ENCODE data around the gene VEZF1.

- no peak for TF ChIP-seq CTCF (IDR thresholded peaks at IDR 0.05; ENCODE audit: insufficient read depth, low read length, poor library complexity, severe bottlenecking)
- no peak for TF ChIP-seq EZH2phosphoT487 (conservative IDR thresholded peaks at IDR 0.05; ENCODE audit: low read length)
Measured at GRCh38 chr17:57968456-57968855, 19.6 kb downstream of the VEZF1 start.
